Embryonic facial prominence (tissue), 1 donor: ENCODE results near the gene ABCA8.
"Not testable (repeated sequence)": the region's sequence is repeated elsewhere in the genome, so short reads cannot be mapped to it uniquely, and the experiment has no call there.

ENCODE experiments used
- DNase-seq: peaks from one replicate; pipeline ENCODE4 v3.0.0-alpha.2; 2016; ENCODE audit errors: extremely low spot score

Gene ABCA8

GRCh38 chr17:68824185-68824584 is 131.0 kb downstream of the ABCA8 start:
- not testable (repeated sequence) for DNase-seq

- no peak for DNase-seq
Measured at GRCh38 chr17:68822719-68823289, 132.4 kb downstream of the ABCA8 start.

GRCh38 chr17:68821860-68822696 is 133.1 kb downstream of the ABCA8 start:
- DNase-seq, result no peak

- no peak for DNase-seq
Measured at GRCh38 chr17:68820825-68821481, 134.2 kb downstream of the ABCA8 start.

- DNase-seq, result no peak
Measured at GRCh38 chr17:68820476-68820824, 134.7 kb downstream of the ABCA8 start.

- no peak for DNase-seq
Measured at GRCh38 chr17:68819465-68819864, 135.7 kb downstream of the ABCA8 start.
